Measurements from ENCODE around the gene CD247. TPM values are rescaled to one million over a fixed set of nuclear protein-coding genes. Genes with fewer than 3 reads are reported as not detected.

The CD247 gene
- total and polyA plus RNA-seq, 9 of the 15 experiments (the other 6 are each of a cell fraction or from before 2014, with no cell fraction given): 0.08 to 0.42 (median 0.28) TPM; not detected in 5

DNA sequence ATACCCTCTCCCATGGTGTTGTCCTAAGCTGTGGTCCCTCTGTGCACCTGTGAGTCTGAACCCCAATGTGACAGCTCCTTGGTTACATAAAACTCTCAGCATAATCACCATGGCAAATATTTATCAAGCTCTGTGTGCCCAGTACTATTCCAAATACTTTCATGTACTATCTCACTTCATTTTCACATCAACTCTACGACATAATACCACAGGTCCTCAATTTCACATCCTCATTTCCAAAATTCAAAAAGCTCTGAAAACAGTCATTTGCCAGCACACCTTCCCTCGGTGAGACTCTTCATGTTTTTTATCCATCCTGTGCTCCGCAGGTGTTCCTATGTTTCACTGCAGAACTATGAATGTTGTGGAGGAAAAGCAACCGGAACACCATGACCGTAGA is 47.6 kb upstream of the CD247 start:
- FAIRE-seq: no peak
- Histone ChIP-seq H3K9me3 (replicated peaks; ENCODE audit: control insufficient read depth, insufficient read depth, low read depth, low read length) (no peaks in the 10 kb centered on the region), H3K4me1 (replicated peaks in 1 of 2; ENCODE audit: control insufficient read depth in 2 of 2, insufficient read depth in 2 of 2, low read length in 2 of 2) (peaks cover 10 to 25% of the 10 kb centered on the region in 2 experiments), H3K9ac (ENCODE audit: insufficient read depth in 1 of 2, low read depth in 2 of 2, low read length in 2 of 2) (no peak overlapping the region), H3K27me3 (ENCODE audit: control insufficient read depth in 2 of 2, insufficient read depth in 2 of 2, low read length in 2 of 2) (no peaks in the 10 kb centered on the region), H2AFZ (ENCODE audit: low read depth, low read length) (peak overlapping the region; percentile 21), H3K36me3 (ENCODE audit: control insufficient read depth, insufficient read depth, low read length) (no peaks in the 10 kb centered on the region), H4K20me1 (replicated peaks; ENCODE audit: control insufficient read depth, insufficient read depth, low read length) (no peaks in the 10 kb centered on the region), H3K27ac (ENCODE audit: extremely low read depth, low read depth, low read length) (no peak overlapping the region), H3K4me3 (no peak overlapping the region), H3K4me2 (ENCODE audit: insufficient read depth, low read length) (no peak overlapping the region), H3K9me1 (ENCODE audit: control insufficient read depth, insufficient read depth, low read length) (no peaks in the 10 kb centered on the region), H3K79me2 (ENCODE audit: control insufficient read depth, insufficient read depth, low read length) (no peaks in the 10 kb centered on the region)
- no peak for DNase-seq (ENCODE audit: extremely low read depth in 1 of 4, low spot score in 3 of 4)
- POLR2A ChIA-PET: interaction anchor here (0.9 to 4.6 kb wide), 8 partner anchors 13 to 167 kb away, joined by 3 to 42 read pairs (median 6); partner anchors contain the start of gene CREG1
- WGBS (ENCODE audit: insufficient coverage, low coverage, missing lambda C conversion rate): 49% methylated on average over 5 of the region's 5 CpGs
- intact Hi-C loops (cut with micrococcal nuclease) (no loop called here), in situ Hi-C loops (cut with MboI) (no loop called here)
- CTCF ChIA-PET (ENCODE audit: low intra/inter-chr PET ratio): no interaction called here
- ATAC-seq: no peak
- BruUV-seq (replicated peaks): no TSS peak
- TF ChIP-seq, protein P1, sequence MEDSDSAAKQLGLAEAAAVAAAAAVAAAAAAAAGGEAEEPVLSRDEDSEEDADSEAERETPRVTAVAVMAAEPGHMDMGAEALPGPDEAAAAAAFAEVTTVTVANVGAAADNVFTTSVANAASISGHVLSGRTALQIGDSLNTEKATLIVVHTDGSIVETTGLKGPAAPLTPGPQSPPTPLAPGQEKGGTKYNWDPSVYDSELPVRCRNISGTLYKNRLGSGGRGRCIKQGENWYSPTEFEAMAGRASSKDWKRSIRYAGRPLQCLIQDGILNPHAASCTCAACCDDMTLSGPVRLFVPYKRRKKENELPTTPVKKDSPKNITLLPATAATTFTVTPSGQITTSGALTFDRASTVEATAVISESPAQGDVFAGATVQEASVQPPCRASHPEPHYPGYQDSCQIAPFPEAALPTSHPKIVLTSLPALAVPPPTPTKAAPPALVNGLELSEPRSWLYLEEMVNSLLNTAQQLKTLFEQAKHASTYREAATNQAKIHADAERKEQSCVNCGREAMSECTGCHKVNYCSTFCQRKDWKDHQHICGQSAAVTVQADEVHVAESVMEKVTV (CRISPR knock-in tag; IDR thresholded peaks at IDR 0.05): no peak
- TF ChIP-seq ZNF124 (CRISPR knock-in tag; IDR thresholded peaks at IDR 0.05) (no peak), RFX5 (IDR thresholded peaks at IDR 0.05; ENCODE audit: low read depth, low read length) (no peak), FOXA1 (IDR thresholded peaks at IDR 0.05; ENCODE audit: borderline replicate concordance) (no peak), NR2C1 (IDR thresholded peaks at IDR 0.05) (no peak), NR2C1 (tag; IDR thresholded peaks at IDR 0.05) (no peak), NR4A1 (CRISPR knock-in tag; IDR thresholded peaks at IDR 0.05) (no peak), NR4A1 (tag; IDR thresholded peaks at IDR 0.05) (no peak), SMARCA5 (IDR thresholded peaks at IDR 0.05) (no peak), DMBX1 (CRISPR knock-in tag; IDR thresholded peaks at IDR 0.05; ENCODE audit: borderline replicate concordance) (no peak), ZNF766 (CRISPR knock-in tag; conservative IDR thresholded peaks at IDR 0.05) (no peak), ZNF778 (CRISPR knock-in tag; IDR thresholded peaks at IDR 0.05) (no peak), MCM5 (IDR thresholded peaks at IDR 0.05; ENCODE audit: low read depth) (no peak), IRF2 (CRISPR knock-in tag; IDR thresholded peaks at IDR 0.05) (no peak), SMAD4 (CRISPR knock-in tag; conservative IDR thresholded peaks at IDR 0.05) (no peak), TBL1XR1 (IDR thresholded peaks at IDR 0.05; ENCODE audit: low read length in 2 of 2) (no peak)
- TF ChIP-seq, protein P2, sequence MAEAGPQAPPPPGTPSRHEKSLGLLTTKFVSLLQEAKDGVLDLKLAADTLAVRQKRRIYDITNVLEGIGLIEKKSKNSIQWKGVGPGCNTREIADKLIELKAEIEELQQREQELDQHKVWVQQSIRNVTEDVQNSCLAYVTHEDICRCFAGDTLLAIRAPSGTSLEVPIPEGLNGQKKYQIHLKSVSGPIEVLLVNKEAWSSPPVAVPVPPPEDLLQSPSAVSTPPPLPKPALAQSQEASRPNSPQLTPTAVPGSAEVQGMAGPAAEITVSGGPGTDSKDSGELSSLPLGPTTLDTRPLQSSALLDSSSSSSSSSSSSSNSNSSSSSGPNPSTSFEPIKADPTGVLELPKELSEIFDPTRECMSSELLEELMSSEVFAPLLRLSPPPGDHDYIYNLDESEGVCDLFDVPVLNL (CRISPR knock-in tag; IDR thresholded peaks at IDR 0.05; ENCODE audit: low read depth): no peak
- TF ChIP-seq, protein P3, sequence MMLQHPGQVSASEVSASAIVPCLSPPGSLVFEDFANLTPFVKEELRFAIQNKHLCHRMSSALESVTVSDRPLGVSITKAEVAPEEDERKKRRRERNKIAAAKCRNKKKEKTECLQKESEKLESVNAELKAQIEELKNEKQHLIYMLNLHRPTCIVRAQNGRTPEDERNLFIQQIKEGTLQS (IDR thresholded peaks at IDR 0.05): no peak
- TF ChIP-seq, protein P3 (CRISPR knock-in tag; conservative IDR thresholded peaks at IDR 0.05): no peak
- TF ChIP-seq, protein P4, sequence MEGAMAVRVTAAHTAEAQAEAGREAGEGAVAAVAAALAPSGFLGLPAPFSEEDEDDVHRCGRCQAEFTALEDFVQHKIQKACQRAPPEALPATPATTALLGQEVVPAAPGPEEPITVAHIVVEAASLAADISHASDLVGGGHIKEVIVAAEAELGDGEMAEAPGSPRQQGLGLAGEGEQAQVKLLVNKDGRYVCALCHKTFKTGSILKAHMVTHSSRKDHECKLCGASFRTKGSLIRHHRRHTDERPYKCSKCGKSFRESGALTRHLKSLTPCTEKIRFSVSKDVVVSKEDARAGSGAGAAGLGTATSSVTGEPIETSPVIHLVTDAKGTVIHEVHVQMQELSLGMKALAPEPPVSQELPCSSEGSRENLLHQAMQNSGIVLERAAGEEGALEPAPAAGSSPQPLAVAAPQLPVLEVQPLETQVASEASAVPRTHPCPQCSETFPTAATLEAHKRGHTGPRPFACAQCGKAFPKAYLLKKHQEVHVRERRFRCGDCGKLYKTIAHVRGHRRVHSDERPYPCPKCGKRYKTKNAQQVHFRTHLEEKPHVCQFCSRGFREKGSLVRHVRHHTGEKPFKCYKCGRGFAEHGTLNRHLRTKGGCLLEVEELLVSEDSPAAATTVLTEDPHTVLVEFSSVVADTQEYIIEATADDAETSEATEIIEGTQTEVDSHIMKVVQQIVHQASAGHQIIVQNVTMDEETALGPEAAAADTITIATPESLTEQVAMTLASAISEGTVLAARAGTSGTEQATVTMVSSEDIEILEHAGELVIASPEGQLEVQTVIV (CRISPR knock-in tag; IDR thresholded peaks at IDR 0.05; ENCODE audit: borderline replicate concordance): no peak
